UCSD-AML1 (cell line): ENCODE results near the gene LRP1B.

ENCODE experiments used
- DNase-seq: peaks from one replicate; lab custom pipeline; 2025; ENCODE audit not compliant: unreplicated experiment; lab: John Stamatoyannopoulos, UW

Gene LRP1B

DNA sequence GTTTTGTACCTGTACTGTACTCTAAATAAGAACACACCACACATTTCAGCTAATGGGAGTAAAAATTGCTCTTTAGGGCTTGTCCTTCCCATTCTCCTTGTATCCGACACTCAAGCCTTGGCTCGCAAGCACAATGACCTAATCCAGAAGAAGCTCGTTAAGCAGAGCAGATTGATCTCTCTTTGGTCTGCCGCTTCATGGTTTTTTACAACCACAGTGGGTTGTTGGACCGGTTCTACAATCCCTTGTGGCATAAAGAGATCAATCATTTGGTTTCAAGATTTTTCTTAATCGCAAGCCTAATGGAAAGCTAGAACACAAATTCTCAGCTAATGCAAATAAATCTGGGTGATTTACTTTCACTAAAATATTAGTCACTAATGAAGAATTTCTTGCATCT lies 662.1 kb downstream of the LRP1B start:
- no peak for DNase-seq

DNA sequence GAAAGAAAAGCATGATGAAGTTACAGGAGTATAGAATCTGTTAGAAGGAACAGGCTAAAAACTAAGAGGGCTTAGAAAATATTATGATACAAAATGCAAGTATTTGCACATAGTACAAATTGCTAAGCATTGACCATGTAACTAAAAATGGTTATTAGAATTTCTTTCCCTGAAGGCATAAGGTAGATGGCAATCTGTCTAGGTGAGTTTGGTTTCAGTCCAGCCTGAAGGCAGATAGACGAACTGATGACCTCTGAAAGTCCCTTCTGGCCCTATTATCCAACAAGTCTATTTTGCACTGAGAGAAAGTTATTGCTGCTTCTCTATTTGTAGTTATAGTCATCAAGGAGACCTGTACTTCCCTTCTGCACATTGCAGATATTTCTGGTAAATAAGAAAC lies 663.5 kb downstream of the LRP1B start:
- no peak for DNase-seq

DNA sequence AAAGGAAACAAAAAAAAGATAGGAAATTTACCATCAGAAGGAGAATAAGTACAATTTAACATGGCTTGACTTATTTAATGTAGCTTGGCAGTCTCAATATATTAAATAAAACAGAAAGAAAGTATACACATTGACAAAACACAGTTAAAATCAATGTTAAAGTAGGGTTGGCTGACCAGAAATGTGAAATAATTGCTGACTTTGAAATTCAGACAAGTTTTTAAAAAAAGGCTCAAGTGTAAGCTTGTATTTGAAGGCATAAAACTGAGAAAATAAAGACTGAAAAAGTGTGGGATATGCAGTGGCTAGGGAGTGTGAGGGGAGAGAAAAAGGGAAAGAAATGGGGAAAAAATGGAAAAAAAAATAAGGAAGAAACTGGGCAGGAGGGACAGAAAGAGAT lies 665.8 kb downstream of the LRP1B start:
- DNase-seq: no peak

DNA sequence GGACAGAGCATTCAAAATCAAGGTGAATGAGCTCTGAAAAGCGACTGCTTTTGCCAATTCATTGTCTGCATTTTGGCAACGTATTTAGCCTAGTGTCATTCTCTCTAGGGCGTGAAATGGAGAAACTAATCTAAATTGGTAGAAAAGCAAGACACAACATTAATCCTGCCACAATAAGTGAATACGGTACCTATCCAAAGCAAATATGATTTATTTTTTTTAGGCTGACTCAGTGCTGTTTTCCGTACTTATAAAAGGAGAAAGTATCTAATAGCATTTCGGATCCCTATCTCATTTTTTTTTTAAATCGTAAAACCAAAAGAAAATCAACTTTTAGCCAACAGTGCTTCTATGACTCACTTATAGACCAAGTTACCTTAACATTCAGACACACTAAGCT lies 672.5 kb downstream of the LRP1B start:
- DNase-seq: no peak

DNA sequence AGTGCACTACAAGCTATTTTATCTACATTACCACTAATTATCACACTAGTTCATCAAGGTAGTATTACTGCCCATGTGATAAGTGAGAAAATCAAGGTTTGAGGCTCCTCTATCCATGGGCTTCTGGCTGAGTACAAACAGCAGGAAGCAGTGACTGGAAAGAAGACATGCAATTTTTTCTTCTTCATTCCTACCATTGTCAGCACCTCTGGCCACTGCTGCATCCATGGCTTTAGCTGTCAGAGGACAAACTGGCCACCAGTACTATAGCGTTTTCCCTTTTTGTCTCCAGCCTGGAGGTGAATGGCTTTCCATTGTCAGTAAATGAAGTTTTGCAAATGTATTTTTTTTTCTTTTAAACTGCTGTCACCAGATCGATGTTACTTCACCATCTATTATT lies 674.9 kb downstream of the LRP1B start:
- no peak for DNase-seq

DNA sequence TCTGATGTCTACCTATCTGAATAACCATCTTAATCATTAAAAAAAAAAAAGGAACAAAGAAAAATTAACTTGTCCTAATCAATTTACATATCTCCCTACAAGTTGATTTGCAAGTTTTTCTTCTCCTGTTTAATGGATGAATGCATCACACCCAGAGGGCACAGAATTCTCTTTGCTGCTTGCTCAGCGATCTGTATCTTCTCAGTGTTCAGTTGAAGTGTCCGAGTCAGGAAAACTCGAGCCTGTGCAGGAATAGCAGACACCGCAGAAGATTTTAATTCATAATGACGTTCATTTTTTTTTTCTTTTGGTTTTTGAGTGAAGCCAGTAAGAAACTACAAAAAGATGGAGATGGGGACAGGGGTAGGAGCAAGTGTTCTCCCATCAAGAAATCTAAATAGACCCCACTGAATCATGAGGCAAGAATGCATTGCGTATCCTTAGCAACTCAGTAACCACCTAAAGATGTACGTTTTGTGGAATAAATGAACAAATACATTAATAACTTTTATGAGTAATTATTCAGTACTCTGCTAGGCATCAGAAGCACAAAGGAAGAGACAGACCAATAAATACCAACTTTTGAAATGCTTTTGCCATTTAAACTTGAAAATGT lies 675.5 kb downstream of the LRP1B start:
- no peak for DNase-seq

DNA sequence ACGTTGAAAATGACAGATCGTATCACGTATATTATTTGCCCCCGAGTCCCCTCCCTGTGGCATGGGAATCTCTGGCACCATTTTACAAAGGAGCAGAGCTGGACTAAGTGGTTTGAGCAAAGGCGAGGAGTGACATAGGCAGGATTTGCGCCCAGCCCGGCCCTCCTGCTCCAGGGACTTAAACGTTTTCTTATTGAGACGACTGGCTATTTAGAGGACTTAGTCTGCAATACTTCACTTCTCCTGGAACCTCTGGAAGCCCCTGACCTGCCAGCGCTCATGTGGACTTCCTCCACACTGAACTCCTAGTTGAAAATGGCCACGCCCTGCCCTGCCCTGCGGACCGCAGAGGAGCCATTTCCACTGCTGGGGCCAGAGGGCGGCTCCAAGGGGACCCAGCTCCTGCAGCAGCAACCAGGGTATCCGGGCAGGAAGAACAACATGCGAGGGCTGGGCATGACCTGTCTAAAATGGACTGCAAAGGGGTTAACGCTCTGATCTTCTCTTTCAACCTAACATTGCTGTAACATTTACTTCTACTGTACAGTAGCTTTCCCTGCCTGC lies 690.7 kb downstream of the LRP1B start:
- peak; percentile 5 for DNase-seq

DNA sequence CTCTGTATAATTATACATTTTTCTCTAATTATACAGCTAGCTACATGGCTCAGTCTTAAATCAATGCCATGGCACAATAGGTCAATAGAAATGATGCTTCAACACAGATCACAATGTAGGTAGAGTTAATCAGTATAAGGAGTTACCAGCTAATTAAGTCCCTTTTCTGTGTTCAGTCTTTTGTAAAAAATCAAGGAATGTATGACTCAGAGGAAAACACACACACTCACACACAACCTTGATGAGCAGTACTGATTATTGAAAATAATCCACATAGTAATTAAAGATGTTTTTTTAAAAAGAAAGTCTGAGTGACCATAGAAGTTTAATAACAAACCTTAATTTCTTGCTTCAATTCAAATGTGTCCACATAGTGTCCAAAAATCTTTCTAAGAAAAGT lies 691.3 kb downstream of the LRP1B start:
- no peak for DNase-seq

DNA sequence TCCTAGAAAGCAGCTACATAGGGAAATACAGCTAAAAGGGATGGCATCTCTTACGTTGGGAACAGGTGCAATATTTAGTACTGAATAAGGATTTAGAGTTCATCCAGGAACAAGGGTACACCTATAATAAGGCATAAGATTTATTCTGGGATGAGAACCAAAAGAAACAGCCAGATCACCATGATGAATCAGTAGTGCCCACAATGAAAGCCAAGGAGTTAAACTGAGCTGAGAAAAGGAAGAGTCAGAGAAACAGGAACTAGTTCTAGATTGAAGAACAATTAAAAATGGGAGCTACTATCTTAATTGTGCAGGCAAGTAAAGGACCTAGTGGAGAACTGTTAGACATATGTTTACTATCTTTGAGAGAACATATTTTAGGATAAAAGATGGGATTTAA lies 692.3 kb downstream of the LRP1B start:
- no peak for DNase-seq

DNA sequence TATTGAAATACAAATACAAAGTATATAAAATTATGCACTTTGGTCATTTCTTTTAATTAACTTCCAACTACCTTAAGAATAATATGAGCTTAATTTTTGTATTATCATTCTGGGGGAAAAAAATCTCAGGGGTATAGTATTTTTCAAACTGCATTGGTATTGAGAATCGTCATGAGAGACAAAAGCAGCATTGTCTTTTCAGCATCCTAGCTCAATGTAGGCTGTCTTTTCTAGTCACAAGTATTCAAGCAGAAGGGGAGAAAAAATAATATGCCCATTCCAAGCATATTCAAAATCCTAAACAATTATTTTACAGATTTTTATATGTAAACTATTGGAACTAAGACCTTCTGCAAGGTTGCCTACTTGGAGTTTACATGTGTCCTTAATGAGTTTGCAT lies 693.3 kb downstream of the LRP1B start:
- no peak for DNase-seq

DNA sequence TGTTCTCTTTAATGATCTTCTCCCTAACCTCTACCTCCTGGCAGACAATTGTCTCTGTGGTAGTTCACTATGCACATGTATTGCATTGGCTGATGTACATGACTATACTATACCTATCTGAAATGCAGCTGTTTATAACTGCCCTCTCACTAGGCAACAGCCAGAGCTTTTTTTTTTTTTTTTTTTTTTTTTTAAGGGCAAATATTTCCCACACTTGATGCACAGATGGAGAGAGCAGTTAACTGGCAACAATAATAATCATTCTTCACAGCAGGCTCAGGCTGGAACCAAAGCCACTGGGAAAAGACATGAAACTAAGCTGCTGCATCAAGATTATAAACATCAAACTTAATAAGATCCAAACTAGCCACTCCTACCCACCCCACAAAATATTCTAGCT lies 707.7 kb downstream of the LRP1B start:
- DNase-seq: no peak

DNA sequence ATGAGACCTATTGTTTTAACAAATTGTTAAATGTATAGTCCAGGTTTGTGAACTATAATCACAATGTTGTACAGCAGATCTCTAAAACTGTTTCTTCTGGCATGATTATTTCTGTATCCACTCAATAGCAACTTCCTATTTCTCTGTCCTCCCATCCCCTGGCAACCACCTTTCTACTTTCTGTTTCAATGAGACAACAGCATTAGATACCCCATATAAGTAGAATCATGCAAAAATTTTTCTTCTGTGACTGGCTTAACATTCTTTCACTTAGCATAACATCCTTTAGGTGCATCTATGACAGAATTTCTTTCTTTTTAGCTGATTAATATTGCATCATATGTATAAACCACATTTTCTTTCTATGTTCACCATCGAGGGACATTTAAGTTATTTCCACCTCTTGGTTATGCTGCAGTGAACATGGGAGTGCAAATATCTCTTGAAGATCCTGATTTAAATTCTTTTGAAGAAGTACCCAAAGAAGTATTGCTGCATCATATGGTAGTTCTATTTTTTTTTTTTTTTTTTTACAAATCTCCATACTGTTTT lies 713.5 kb downstream of the LRP1B start:
- no peak for DNase-seq

DNA sequence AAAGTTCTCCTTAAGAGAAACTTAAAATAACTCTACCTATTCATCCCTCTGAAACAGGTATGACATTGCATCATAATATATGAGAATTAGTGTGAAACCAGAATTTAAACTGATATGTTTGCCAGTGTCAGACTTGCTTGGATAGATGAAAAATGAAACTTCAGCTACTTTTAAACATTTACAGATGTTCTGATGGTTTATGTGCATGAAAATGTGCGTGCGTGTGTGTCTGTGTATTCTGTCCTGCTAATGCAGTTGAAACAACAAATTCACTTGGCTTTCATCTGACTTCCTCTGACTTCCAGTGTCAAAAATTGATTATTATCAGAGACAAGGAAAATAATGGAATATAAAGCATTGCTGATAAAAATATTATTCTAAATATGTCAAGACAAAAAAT lies 719.4 kb downstream of the LRP1B start:
- DNase-seq: no peak

DNA sequence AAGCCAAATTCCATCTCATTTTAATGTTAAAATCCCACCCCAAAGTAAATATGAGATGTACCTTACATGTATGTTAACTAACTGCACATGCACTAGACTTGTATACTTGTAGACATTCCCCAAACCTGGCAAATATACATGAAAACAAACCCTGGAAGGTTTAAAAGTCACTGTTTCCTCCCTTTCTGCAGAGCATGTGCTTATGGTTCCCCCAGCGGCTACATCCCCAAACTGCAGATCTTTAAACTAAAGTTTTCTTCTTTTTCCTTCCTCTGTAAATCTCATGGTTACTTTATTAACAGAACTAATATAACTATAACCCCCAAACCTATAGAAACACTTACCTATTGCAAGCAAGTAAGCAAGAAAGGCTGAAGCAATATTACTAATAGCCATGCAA lies 731.5 kb downstream of the LRP1B start:
- no peak for DNase-seq

DNA sequence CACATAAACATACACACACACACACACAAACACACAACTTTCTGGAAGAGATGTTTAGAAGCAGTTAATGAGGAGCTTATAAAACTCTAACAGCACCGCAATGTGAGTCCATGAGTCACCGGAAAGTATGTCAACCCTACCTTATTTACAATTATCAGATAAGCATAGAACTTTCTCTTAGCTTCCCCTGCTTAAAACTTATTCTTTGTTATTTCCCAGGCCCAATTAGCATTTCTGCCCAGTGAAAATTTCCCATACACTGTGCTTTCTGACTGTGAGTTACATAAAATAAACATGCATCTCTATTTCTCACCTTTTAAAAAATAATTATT lies 737.6 kb downstream of the LRP1B start:
- no peak for DNase-seq

DNA sequence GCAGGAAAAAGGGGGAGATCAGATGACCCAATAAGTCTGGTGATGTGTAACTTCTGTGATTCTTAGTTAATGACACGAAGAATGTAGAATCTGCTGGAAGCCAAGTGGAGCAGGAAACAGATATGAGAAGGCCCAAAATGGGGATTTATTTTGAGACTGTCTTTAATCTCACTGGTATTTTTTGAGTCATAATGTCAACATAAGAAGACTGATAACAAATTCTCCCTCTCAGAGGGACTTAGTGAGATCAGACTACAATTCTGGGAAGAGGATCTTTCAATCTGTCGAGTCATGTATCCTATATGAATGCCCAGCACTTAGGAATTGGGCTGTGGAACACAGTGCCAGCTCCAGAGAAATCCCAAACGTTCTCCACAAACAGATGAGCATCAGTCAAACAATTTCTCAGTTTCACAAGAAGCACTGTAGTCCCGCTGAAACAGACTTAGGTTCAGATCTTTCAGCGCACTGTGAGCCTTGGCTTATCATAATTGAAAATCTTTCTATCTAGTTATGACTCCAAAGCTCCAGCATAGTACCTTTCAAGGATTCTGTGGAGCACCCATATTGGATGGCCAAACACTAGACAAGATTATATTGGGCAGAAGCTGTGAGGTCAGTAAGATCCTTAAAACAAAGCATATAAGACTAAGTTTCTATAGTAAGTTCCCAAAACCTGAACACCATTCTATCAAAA lies 738.2 kb downstream of the LRP1B start:
- no peak for DNase-seq

DNA sequence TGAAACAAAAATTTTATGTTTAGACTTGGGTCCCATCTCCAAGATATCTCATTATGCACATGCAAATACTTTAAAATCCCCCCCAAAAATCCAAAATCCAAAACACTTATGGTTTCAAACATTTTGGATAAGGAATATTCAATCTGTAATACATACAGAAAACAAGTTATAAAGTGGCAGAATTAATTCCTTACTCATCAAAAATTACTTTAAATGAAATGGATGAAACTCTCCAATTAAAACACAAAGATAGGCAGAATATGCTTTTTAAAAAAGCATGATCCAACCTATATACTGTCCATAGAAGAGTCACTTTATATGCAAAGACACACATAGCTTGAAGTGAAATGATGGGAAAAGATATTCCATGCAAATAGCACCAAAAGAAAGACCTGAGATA lies 744.6 kb downstream of the LRP1B start:
- no peak for DNase-seq

DNA sequence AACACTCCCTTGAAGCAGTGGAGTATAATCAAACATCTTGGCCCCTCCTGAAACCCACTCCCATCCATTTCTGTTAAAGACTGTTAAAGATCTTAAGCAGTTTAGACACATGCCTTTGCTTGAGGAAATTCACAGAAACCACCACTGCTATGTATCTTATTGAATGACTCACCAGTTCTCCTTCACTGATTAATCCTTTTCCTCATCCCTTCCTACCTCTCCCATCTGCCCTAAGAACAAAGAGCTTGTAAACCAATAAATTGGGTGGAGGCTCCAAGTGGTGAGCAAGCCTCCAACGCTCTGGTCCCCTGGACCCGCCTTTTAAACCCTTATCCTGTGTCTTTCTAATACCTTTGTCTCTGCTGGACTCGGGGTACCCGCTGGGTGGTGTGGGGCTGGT lies 746.1 kb downstream of the LRP1B start:
- DNase-seq: no peak

DNA sequence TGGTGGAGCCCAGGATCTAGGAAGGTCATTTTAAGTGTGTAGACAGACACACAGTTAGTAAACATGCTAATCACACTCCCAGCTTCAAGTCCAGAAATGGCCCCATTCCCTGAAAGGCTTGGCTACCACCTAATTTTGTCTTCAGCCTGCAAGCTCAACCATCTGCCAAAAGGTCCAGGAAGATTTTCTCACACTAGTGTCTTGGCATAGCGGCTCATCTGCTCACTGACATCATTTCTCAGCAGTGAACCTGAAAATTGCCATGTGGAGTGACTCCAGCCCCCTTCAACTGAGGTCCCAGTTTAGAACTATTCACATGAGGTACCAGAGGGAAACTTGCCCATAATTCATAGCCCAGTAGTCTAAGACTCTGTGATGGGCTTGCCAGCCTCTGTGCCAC lies 748.9 kb downstream of the LRP1B start:
- no peak for DNase-seq

DNA sequence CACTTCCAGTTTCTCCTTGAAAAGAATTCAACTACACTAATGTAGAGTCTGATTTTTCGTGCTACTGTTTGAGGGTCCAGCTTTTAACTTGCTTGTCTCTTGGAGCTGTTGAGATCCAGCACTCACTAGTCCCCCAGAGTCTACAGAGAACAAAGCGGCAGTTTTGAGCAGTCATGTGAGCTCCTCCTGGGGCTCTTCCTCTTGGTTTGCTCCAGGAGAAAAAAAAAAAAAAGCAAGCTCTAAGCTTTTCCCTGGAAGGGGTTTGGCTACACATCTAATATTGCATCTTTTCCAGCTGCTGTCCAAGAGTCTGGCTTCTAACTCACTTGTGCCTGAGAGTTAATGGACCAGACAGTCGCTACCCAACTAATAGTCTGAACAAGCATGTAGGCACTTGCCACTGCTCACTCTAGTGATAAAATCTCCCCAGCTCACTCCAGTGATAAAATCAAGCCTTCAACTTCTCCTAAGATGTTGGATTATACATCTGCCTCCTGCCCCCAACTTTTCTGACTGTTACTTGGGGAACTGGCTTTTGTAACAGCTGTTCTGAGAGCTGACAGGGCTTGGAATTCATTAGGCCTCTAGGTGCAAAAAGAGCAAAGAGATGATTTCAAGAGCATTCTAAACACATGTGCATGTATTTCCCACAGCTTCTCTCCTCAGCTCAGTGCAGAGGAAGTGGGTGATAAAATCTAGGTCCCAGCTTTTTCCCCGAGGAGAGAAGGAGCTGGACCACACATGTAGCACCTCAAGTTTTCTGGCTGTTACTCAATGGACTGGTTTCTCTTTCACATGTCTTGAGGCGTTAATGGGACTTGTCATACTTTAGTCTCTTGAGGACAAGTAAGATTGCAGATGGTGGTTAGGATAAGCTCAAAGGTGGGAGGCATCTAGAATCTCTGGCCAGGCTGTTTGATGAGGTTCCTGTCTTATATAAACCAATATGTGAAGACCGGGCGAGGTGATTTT lies 750.5 kb downstream of the LRP1B start:
- no peak for DNase-seq

DNA sequence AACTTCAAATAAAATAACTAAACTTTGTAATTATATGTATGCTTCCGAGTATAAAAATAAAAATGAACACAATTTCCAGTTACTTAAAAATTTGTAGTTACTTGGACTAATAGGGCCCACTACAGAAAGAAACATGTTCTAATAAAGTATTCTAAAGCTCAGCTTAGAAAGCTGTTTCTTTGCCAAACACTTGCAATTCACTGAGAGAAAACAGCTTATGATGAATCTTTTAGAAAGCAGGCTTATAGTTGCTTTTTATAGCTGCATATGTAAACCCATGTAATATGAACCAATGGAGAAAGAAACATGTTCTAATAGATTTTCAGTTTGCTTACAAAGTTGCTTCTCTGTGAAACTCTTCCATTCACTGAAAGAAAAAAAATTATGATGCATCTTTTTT lies 766.0 kb downstream of the LRP1B start:
- DNase-seq: no peak

DNA sequence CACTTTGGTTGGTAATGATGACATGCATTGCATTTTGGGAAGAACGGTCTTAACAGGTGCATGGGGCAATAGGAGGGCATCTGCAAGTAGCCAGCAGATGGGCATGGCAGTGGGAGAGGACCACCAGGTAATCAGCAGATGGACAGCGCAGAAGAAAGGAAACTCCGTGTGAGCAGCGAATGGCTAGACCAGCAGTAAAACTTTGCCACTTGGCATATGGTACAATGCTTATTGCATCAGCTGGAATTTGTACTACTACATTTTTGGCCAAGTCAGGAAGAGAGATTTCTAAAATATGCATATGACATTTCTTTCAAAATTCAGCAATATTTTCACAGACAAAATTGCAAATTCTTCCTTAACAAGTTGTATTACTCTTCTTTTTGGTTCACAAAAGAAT lies 768.5 kb downstream of the LRP1B start:
- DNase-seq: no peak
